ENCODE data around the gene RNF25.

Gene RNF25

GRCh38 chr2:218671654-218672566 is at the start of gene RNF25, which contains the start of gene STK36:
Gene RNF25, minus strand, starts transcription at chr2:218672002. Its CDS starts 32 bp downstream, at chr2:218671970.
Gene STK36, plus strand, starts transcription at chr2:218672086. Its CDS starts 744 bp downstream, at chr2:218672830.
- peak; percentile 86 to 93 for DNase-seq

DNA sequence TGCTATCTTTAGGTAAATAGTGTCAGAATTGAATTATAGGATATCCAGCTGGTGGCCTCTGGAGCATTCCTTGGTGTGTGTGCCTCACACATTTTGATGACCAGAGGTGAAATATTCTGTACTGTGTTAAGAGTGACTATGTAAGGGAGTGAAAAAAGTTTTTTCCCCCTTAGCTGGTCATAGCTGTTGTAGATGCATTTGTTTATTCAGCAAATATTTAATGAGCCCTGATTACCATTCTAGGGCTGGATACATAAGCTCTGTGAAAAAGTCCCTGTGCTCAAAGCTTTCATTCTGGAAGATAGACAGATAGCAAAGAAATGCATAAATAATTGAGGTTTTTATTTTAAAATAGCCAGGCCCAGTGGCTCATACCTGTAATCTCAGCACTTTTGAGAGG is 49.7 kb upstream of the RNF25 start:
- no peak for DNase-seq

DNA sequence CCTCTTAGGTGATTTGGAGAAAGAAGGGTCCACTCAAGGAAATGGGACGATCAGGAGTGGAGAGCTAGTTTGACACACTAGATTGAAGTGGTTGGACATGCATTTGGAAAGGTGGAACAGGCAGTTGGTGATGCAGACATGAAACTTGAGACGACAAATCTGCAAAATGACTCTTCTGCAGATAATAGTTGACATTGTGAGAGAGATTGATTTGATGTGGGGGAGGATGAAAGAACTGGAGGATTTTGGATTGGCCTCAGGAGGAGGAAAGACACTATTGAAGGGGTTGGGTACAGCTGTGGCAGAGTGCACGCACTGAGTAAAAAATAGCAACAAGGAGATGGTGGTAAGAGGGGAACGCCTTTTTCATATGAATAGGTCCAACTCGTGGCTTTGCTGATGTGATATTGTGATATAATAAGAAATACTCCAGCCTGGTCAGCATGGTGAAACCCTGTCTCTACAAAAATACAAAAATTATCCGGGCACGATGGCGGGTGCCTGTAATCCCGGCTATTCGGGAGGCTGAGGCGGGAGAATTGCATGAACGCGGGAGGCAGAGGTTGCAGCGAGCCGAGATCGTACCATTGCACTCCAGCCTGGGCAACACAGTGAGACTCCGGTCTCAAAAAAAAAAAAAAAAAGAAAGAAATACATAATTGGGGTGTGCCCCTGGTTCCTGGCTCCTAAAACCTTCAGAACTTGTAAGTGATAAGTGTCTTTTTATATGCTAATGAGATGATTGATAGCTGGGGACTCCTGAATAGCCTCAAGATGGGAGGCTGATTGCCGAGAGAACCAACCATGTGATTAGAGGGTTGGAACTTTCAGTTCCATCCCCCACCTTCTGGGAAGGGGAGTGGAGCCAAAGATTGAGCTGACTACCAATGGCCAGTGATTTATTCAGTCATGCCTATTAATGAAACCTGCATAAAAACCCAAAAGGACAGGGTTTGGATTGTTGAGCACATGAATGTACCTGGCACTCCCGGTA is 48.5 kb upstream of the RNF25 start:
- DNase-seq: no peak

- no peak for DNase-seq
Measured at GRCh38 chr2:218719457-218719856, 47.7 kb upstream of the RNF25 start.

GRCh38 chr2:218718058-218718457 is 46.3 kb upstream of the RNF25 start:
- no peak for DNase-seq

GRCh38 chr2:218717262-218717661 is 45.5 kb upstream of the RNF25 start:
- DNase-seq: no peak

GRCh38 chr2:218716070-218716469 is 44.3 kb upstream of the RNF25 start:
- DNase-seq: no peak

GRCh38 chr2:218713922-218714321 is 42.1 kb upstream of the RNF25 start:
- DNase-seq: no peak

- DNase-seq: no peak
Measured at GRCh38 chr2:218711550-218711929, 39.7 kb upstream of the RNF25 start.

DNA sequence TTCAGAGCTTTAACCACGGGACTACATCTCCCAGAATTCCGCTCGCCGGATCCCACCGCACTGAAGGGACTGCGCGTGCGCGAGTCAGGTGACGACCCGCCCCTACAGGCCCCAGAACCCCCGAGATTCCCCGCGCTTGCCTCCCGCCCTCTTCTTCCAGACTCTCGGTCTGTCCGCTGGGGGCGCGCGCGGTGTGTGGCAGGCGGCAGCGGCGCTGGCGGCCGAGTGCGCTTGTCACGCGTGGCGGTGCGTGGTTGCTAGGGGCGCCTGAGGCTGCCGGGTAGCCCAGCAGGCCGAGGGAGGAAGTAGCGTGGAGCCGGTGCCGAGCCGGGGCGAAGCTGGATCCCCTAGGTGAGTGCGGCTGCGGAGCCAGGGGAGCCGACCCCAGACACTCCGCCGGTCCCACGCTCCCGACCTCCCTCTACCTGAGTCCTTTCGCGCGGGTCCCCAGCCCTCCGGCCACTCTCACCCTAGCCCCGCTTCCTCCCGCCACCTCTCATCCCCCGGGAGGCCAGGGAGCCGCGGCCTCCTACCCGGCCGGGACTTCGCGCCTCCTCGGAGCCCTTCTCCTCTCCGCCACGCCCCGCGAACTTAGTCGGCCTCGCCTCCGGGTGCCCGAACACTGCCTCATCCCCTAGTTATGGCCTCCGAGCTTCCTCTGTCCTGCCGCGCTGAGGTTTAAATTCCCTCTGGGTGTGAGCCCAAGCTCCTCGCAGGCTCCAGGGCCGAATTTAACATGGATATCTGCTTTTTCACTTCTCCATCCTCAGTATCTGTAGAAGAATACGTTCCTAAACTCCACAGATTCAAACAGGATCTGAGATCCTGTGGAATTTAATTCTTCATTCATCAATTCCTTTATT is 39.1 kb upstream of the RNF25 start, which contains the start of gene TTLL4:
TSS of gene TTLL4 (plus strand) at position 149 of the 863 bp plus-strand sequence. CDS start 26,842 bp downstream, outside the sequence.
- peak; percentile 93 to 98 for DNase-seq

DNA sequence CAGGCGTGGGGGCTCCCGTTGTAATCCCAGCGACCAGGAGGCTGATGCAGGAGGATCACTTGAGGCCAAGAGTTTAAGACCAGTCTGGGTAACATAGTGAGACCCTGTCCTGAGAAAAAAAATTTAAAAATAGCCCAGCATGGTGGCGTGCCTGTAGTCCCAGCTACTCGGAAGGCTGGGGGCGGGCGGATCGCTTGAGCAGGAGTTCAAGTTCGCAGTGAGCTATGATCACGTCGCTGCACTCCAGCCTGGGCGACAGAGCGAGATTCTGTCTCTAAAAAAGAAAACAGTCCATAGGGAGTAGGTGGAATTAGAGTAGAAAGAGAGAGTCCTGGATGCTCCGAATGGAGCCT is 38.5 kb upstream of the RNF25 start:
- DNase-seq: no peak

DNA sequence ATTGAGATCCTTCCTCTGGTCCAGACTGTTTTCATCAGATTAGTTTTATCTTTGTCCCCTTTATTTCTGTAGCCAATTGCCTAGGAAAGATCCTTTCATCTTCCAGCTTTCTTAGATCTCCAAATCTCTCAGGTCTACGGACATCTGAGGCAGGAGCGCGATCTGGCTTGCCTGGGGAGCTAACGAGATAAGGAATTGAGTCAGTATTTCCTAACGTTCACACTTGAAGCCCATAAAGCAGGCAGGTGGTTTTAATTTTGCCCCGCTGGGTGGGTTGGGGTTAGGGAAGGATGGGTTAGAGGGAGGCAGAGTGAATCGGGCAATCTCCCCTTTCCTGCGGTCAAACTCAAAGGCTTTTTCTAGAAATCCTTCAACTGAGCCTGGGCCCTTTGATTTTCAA is 38.1 kb upstream of the RNF25 start:
- DNase-seq: no peak

DNA sequence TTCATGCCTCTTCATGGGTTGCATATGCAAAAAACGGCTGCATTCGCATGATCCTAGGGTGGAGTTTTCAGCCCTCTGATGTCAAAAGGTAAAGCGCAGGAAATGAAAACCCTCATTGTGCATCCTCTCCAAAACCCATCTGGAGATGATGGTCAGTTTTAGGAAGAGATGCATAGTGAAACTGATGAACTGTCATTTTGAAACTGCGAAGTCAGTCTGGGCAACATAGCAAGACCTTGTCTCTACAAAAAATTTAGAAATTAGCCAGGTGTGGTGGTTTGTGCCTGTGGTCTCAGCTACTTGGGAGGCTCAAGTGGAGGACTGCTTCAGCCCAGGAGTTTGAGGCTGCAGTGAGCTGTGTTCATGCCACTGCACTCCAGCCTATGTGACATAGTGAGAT is 36.3 kb upstream of the RNF25 start:
- no peak for DNase-seq

- DNase-seq: no peak
Measured at GRCh38 chr2:218703341-218703740, 31.5 kb upstream of the RNF25 start.

DNA sequence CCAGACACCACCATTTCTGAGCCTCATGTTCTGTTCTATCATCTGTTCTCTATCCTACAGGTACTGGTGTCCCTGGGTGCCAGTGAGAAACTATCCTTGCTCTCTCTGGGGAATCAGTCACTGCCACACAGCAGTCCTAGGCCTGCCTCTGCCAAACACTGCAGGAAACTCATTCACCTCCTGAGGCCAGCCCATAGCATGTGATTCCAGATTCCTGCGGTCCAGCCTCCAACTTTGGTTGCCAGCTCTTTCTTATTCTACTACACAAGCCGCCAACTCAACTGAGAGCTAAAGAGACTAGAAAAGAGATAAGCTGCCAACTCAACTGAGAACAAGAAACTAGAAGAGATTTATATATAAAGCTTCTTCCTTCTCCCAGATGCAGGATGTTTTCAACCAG is 30.0 kb upstream of the RNF25 start:
- DNase-seq: no peak

DNA sequence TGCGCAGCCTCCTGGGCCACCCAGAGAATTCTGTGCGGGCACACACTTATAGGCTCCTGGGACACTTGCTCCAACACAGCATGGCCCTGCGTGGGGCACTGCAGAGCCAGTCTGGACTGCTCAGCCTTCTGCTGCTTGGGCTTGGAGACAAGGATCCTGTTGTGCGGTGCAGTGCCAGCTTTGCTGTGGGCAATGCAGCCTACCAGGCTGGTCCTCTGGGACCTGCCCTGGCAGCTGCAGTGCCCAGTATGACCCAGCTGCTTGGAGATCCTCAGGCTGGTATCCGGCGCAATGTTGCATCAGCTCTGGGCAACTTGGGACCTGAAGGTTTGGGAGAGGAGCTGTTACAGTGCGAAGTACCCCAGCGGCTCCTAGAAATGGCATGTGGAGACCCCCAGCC is 27.1 kb upstream of the RNF25 start:
- no peak for DNase-seq

- DNase-seq: no peak
Measured at GRCh38 chr2:218694405-218695145, 22.8 kb upstream of the RNF25 start.

GRCh38 chr2:218691234-218691633 is 19.4 kb upstream of the RNF25 start:
- DNase-seq: no peak

GRCh38 chr2:218687400-218688060 is 15.7 kb upstream of the RNF25 start:
- DNase-seq: peak; percentile 43 to 79

- DNase-seq: no peak
Measured at GRCh38 chr2:218680061-218680460, 8.3 kb upstream of the RNF25 start.

DNA sequence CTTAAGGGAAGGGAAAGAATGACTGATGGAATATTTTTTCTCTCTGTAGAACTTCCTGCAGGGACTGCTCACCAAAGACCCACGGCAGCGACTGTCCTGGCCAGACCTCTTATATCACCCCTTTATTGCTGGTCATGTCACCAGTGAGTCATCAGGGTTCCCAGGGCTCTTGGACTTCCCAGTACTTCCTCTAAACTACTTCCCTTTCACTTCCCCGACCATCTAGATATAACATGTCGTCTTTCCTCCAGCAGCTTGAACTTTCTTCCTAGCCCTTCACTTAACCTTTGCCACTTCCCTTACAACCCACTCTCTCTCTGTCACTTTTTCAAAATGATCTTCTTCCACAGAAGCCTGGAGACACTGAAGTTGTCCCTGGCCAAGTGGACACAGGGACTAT is 7.3 kb upstream of the RNF25 start:
- no peak for DNase-seq
